Measurements from ENCODE around the gene KLHL5. TPM values are rescaled to one million over a fixed set of nuclear protein-coding genes. Genes with fewer than 3 reads are reported as not detected.

Gene KLHL5
- total RNA-seq, 4 donors from 2014 or later = 10.9 to 14.0 (median 11.8) TPM

GRCh38 chr4:39036172-39036571 lies 25.9 kb upstream of the KLHL5 start:
- no peak for ATAC-seq
- intact Hi-C loops (cut with DNase I; ENCODE audit: low total_unique reads) = no loop called here
- no peaks in the 10 kb centered on the region for H3K4me1 ChIP-seq
- no peak overlapping the region for H3K4me3 ChIP-seq
- H3K9me3 ChIP-seq = no peaks in the 10 kb centered on the region
- H3K27me3 ChIP-seq = no peaks in the 10 kb centered on the region
- no peak for DNase-seq
- in situ Hi-C loops (cut with MboI; ENCODE audit: low sequenced_read_pairs in 4 of 4) = no loop called here
- no peaks in the 10 kb centered on the region for H3K36me3 ChIP-seq
- no peak overlapping the region for H3K27ac ChIP-seq
- TF ChIP-seq, protein P1, sequence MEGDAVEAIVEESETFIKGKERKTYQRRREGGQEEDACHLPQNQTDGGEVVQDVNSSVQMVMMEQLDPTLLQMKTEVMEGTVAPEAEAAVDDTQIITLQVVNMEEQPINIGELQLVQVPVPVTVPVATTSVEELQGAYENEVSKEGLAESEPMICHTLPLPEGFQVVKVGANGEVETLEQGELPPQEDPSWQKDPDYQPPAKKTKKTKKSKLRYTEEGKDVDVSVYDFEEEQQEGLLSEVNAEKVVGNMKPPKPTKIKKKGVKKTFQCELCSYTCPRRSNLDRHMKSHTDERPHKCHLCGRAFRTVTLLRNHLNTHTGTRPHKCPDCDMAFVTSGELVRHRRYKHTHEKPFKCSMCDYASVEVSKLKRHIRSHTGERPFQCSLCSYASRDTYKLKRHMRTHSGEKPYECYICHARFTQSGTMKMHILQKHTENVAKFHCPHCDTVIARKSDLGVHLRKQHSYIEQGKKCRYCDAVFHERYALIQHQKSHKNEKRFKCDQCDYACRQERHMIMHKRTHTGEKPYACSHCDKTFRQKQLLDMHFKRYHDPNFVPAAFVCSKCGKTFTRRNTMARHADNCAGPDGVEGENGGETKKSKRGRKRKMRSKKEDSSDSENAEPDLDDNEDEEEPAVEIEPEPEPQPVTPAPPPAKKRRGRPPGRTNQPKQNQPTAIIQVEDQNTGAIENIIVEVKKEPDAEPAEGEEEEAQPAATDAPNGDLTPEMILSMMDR (IDR thresholded peaks at IDR 0.05 in 4 of 5, conservative IDR thresholded peaks at IDR 0.05 in 1 of 5) = no peak
- no peak for TF ChIP-seq POLR2A (IDR thresholded peaks at IDR 0.05)

DNA sequence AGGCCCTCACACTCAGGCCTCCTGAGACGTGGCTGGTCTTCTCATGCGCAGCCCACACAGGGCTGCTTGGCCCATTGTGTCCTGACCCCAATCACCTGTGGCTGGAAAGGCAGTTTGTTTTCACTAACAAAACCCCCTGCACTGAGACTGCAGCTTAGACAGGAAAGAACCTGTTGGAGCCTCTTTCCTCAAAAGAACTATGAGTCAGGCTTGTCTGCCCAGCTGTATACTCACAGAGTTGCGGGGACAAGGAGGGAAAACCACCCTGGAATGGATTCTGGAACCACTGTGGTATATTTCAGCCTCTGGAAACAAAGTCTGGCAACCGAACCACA lies 24.6 kb upstream of the KLHL5 start:
- H3K36me3 ChIP-seq = no peaks in the 10 kb centered on the region
- DNase-seq (no peak), ATAC-seq (no peak)
- no peak overlapping the region for H3K27ac ChIP-seq
- intact Hi-C loops (cut with DNase I; ENCODE audit: low total_unique reads) = no loop called here
- in situ Hi-C loops (cut with MboI; ENCODE audit: low sequenced_read_pairs in 4 of 4) = no loop called here
- no peak overlapping the region for H3K4me3 ChIP-seq
- no peaks in the 10 kb centered on the region for H3K27me3 ChIP-seq
- TF ChIP-seq, protein P1 (IDR thresholded peaks at IDR 0.05 in 4 of 5, conservative IDR thresholded peaks at IDR 0.05 in 1 of 5) = no peak
- TF ChIP-seq POLR2A (IDR thresholded peaks at IDR 0.05) = no peak
- no peaks in the 10 kb centered on the region for H3K4me1 ChIP-seq
- H3K9me3 ChIP-seq = no peaks in the 10 kb centered on the region

DNA sequence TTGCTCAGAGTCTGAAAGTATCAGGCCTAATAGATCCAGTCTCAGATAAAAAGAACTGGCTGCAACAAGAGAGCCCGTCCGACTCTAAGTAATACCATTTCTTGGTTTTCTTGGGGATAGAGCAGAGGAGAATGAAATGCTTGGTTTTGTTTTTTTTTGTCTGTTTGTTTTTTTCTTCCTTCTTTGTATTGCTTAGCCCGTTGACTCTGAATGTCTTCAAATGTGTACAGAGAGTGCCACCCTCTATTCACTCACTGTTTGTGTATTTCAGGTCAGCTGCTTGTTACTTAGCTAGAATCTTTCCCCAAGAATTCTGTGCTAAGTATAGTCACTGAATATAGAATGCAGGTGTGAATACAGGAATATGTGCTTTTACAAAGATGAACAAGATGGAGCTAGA lies 24.1 kb upstream of the KLHL5 start:
- ATAC-seq = no peak
- H3K36me3 ChIP-seq = no peaks in the 10 kb centered on the region
- H3K27me3 ChIP-seq = no peaks in the 10 kb centered on the region
- H3K27ac ChIP-seq = no peak overlapping the region
- no peak overlapping the region for H3K4me3 ChIP-seq
- H3K4me1 ChIP-seq = peaks cover 0 to 1% of the 10 kb centered on the region in 2 donors
- intact Hi-C loops (cut with DNase I; ENCODE audit: low total_unique reads) (no loop called here), in situ Hi-C loops (cut with MboI; ENCODE audit: low sequenced_read_pairs in 4 of 4) (no loop called here)
- H3K9me3 ChIP-seq = no peaks in the 10 kb centered on the region
- no peak for DNase-seq
- TF ChIP-seq, protein P1 (IDR thresholded peaks at IDR 0.05 in 4 of 5, conservative IDR thresholded peaks at IDR 0.05 in 1 of 5) = no peak
- TF ChIP-seq POLR2A (IDR thresholded peaks at IDR 0.05) = no peak

- DNase-seq (no peak), ATAC-seq (no peak)
- H3K4me3 ChIP-seq = no peak overlapping the region
- H3K36me3 ChIP-seq = no peaks in the 10 kb centered on the region
- intact Hi-C loops (cut with DNase I; ENCODE audit: low total_unique reads) (no loop called here), in situ Hi-C loops (cut with MboI; ENCODE audit: low sequenced_read_pairs in 4 of 4) (no loop called here)
- H3K27ac ChIP-seq = no peak overlapping the region
- peaks cover 5 to 9% of the 10 kb centered on the region in 2 donors for H3K4me1 ChIP-seq
- no peaks in the 10 kb centered on the region for H3K27me3 ChIP-seq
- TF ChIP-seq POLR2A (IDR thresholded peaks at IDR 0.05) = no peak
- TF ChIP-seq, protein P1 (IDR thresholded peaks at IDR 0.05 in 4 of 5, conservative IDR thresholded peaks at IDR 0.05 in 1 of 5) = no peak
- H3K9me3 ChIP-seq = no peaks in the 10 kb centered on the region
These were observed 22.9 kb upstream of the KLHL5 start for GRCh38 chr4:39039108-39039507.

GRCh38 chr4:39042366-39042765 lies 19.7 kb upstream of the KLHL5 start:
- Histone ChIP-seq H3K27me3 (no peaks in the 10 kb centered on the region), H3K27ac (peak overlapping the region; percentile 42 to 87 (median 78)), H3K4me1 (peaks cover 6 to 17% of the 10 kb centered on the region in 2 donors), H3K36me3 (no peaks in the 10 kb centered on the region), H3K9me3 (no peaks in the 10 kb centered on the region), H3K4me3 (no peak overlapping the region)
- intact Hi-C loops (cut with DNase I; ENCODE audit: low total_unique reads) = loop anchor here (5.0 to 10.0 kb wide), 2 partner anchors 95 to 728 kb away; no protein-coding TSS in a partner anchor
- TF ChIP-seq, protein P1 (IDR thresholded peaks at IDR 0.05 in 4 of 5, conservative IDR thresholded peaks at IDR 0.05 in 1 of 5) = no peak
- no peak for TF ChIP-seq POLR2A (IDR thresholded peaks at IDR 0.05)
- ATAC-seq (no peak), DNase-seq (no peak)
- in situ Hi-C loops (cut with MboI; ENCODE audit: low sequenced_read_pairs in 4 of 4) = loop anchor here in 1 of 4 donors (10.0 kb wide), 1 partner anchor 142 kb away; the partner anchor contains the start of gene WDR19

Data from gastrocnemius medialis (tissue), 4 donors.